IMR-90 (cell line): Measurements from ENCODE around the gene CORO1C.

Source experiments
- RAD21 ChIP-seq: IDR thresholded peaks from 2 replicates; pipeline ENCODE4 v1.6.1; 2012; ENCODE audit warnings: low read length, improper control_type of control experiment
- RCOR1 ChIP-seq: IDR thresholded peaks from 2 replicates; pipeline ENCODE4 v1.6.1; 2012; ENCODE audit warnings: mild to moderate bottlenecking, low read length, improper control_type of control experiment; ENCODE audit not compliant: insufficient replicate concordance
- TF ChIP-seq, protein P1 (sequence below): conservative IDR thresholded peaks from 2 replicates; pipeline ENCODE4 v1.5.1; 2012; ENCODE audit warnings: mild to moderate bottlenecking, low read depth, low read length, improper control_type of control experiment

DNA sequence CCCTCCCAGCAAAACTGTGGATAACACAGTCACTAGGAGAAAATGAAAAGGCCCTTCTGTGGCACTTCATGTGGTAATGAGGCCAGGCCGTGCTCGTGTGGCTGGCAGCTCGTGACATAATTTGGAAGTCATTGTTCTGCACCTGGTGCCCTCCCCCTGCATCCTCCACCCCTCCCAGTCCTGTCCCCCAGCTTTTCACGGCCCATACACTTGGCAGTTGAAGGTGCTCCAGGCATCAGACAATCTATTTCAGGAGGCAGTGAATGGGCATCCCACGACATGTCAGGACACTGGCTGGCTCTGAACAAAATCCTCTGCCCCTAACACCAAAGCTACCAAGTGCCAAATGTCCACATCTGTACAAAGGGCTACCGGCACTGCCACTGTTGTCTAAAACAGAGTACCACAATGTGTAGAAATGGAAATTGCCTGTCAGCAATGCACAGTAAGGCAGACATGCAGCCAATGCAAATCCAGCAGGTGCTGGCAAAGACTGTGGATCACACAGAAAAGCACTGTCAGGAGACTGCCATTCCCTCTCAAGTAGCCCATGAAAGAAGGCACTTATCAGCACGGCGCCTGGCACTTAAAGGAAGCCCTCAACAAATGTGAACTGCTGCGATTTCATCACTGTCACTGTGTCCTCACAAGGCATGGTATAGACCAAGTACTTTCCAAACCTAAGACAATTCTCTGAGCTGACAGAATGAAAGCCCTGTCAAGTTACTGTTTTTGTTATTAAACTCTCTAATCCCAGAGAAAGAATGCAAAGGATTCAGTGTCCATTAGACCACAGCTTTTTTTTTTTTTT lies 39.1 kb downstream of the CORO1C start:
- TF ChIP-seq, protein P1, sequence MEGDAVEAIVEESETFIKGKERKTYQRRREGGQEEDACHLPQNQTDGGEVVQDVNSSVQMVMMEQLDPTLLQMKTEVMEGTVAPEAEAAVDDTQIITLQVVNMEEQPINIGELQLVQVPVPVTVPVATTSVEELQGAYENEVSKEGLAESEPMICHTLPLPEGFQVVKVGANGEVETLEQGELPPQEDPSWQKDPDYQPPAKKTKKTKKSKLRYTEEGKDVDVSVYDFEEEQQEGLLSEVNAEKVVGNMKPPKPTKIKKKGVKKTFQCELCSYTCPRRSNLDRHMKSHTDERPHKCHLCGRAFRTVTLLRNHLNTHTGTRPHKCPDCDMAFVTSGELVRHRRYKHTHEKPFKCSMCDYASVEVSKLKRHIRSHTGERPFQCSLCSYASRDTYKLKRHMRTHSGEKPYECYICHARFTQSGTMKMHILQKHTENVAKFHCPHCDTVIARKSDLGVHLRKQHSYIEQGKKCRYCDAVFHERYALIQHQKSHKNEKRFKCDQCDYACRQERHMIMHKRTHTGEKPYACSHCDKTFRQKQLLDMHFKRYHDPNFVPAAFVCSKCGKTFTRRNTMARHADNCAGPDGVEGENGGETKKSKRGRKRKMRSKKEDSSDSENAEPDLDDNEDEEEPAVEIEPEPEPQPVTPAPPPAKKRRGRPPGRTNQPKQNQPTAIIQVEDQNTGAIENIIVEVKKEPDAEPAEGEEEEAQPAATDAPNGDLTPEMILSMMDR: no peak
- no peak for TF ChIP-seq RCOR1
- no peak for TF ChIP-seq RAD21
